Eye (tissue), 1 donor: ENCODE results near the gene FBXW5.

Experiments used
- DNase-seq: peaks from one replicate; pipeline ENCODE4 v3.0.0-alpha.2; 2015

Gene FBXW5

DNA sequence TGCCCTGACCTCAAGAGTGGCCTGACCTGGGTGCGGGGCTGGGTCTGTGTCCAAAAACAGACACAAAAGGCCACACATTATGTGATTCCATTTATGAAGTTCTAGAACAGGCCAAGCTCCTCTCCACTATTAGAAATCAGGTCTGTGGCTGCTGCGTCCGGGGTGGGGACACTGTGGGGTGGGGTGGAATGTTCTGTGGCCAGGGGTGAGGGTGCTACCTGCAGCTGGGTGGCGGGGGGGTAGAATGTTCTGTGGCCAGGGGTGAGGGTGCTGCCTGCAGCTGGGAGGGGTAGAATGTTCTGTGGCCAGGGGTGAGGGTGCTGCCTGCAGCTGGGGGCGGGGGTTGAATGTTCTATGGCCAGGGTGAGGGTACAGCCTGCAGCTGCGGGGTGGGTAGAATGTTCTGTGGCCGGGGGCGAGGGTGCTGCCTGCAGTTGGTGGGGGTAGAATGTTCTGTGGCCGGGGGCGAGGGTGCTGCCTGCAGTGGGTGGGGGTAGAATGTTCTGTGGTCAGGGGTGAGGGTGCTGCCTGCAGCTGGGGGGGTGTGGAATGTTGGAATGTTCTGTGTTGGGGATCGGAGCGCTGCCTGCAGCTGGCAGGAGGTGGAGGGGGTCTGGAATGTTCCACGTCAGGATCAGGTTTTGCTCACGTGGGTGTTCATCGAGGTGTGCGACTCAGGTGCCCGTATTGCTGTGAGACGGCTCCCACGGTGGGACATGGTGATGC, 15.8 kb upstream of the FBXW5 start:
- no peak for DNase-seq

DNA sequence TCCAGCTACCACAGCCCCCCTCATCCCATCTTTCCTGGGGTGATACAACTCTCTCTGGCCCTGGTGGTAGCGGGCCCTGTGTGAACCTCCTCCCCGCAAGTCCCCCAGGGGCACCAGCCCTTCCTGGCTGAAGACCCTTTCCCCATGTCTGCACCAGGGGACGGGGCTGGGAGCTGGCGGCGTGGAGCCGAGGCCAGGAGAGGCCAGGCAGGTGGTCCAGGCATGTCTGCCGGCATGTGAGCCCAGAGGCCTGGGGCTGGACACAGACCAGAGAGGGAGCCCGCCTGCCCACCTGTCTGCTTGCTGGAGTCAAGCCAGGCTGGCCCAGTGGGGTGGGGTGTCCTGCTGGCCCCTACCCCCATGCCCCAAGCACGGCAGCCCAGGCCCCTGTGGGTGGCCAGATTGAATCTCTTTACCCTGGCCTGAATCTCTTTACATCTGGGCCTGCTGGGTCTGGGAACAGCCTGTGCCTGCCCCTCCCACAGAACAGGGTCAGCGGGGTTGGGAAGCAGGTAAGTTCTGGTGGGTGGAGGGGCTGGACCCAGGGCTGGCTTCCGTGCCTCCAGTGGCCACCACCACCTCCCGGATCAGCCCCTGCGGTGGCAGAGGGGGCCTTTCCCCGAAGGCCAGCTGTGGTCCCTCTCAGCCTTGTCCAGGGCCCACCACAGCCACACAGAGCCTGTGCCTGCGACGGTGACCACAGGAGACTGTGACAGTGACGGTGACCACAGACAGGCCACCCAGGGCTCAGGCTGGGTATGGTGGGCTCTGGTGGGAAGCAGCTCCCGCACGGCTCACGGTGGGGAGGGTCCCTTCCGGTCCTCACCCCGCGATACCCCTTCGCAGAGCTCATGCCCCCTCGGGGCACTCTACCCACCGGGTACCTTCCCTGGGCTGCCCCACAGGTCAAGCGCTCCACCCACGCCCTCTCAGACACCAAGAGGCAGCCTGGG, 14.6 kb upstream of the FBXW5 start:
- no peak for DNase-seq

DNA sequence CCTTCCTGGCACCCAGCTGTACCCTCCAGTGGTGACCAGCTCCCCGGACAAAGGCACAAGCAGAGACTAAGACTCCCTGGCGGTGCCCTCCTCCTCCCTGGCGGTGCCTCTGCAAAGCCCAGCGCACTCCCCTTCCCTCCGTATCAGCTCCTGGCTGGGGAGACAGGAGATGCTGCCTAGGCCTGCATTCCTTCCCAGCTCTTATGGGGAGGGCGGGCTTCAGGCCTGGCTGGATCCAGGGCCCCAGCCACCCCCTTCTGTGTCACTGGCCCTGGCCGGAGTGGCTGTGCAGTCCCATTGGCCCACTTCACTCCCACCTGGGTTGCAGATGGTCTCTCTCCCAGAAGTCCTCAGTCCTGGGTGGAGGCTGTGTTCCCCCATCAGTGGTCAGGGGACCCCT, 13.9 kb upstream of the FBXW5 start:
- DNase-seq, result no peak

DNA sequence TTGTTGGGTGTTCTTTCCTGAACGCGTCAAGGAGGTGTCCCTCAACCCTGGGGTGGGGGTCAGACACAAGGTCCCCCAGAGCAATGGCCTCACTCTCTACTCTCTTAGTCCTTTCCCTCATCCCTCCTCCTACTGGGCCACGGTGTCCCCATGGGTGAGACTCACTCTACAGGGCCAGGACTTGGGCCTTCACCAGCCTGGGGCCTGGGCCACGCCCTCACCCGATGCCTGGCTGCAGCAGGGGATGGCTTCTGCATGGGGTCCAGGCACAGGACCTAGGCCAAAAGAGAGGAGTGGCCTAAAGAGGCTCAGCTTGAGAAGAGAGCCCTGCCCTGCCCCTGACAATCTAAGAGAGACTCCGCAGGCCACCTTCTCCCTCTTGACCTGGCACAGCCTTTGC, 13.4 kb upstream of the FBXW5 start:
- no peak for DNase-seq

DNA sequence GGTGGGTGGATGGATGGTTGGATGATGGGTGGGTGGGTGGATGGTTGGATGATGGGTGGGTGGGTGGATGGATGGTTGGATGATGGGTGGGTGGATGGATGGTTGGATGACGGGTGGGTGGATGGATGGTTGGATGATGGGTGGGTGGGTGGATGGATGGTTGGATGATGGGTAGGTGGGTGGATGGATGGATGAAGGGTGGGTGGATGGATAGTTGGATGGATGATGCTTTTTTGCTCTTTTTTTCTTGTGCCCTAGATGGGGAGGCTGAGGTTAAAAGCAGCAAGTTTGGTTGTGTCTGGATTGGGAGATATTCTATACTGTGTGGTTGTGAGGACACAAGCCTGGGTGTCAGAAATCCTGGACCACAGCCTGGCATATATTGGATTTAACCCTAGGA, 12.9 kb upstream of the FBXW5 start:
- no peak for DNase-seq

DNA sequence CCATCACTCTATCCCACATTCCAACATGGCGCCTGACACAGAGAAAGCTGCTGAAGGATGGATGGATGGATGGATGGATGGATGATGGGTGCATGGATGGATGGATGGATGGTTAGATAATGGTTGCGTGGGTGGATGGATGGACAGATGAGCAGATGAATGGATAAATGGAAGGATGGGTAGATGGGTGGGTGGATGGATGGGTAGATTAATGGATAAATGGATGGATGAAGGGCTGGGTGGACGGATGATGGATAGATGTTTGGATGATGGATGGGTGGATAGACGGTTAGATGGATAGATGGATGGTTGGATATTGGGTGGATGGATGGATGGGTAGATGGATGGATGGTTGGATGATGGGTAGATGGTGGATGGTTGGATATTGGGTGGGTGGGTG, 12.1 kb upstream of the FBXW5 start:
- no peak for DNase-seq

DNA sequence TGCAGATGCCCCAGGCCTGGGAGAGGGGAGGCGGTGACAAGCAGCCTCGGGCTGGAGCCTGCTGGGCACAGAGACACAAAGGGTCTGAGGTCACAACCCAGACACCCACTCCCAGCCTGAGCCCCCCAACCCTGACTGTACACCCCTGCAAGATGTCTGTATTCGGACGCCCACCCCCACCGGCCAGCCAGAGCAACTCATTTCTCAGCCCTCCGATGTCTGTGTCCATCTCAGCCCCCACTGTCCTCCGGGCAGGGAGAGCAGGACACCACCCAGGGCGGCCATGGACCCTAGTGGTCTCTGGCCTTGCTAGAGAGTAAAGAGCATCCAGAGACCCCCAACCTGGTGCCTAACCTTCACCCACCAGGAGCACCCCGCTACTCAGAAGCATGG, 11.4 kb upstream of the FBXW5 start:
- DNase-seq, result no peak

DNA sequence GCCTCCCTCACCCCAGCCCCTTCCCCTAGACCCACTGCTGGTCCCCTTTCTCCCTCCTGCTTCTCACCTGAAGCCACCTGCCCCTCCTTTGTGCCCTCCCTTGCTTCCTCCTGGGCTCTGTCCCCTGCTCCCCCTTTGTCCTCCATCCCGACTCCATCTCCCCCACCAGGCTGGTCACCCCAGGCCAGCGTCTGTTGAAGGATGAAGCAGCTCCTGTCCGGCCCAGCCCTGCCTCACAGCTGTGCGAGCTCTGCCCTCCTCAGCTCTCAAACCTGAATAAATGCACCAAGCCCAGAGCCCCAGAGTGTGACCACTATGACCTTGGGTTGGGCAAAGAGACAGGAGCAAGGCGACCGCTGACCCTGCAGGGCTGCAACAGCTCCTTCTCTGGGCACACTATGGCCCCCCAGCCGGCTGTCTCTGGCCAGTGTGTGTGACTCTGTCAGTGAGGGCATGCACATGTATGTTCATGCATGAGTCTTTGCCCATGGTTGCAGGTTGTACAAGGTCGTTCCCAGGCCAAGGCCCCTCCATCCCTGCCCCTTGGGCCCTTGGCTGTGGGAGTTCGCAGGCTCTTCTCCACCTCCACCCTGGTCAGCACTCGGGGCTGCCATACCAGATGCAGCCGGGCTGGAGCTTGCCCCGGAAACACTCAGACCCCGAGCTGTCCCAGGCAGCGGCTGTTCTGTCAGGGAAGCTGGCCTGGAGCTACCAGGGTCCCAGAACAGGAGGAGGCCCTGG, 10.8 kb upstream of the FBXW5 start:
- no peak for DNase-seq

DNA sequence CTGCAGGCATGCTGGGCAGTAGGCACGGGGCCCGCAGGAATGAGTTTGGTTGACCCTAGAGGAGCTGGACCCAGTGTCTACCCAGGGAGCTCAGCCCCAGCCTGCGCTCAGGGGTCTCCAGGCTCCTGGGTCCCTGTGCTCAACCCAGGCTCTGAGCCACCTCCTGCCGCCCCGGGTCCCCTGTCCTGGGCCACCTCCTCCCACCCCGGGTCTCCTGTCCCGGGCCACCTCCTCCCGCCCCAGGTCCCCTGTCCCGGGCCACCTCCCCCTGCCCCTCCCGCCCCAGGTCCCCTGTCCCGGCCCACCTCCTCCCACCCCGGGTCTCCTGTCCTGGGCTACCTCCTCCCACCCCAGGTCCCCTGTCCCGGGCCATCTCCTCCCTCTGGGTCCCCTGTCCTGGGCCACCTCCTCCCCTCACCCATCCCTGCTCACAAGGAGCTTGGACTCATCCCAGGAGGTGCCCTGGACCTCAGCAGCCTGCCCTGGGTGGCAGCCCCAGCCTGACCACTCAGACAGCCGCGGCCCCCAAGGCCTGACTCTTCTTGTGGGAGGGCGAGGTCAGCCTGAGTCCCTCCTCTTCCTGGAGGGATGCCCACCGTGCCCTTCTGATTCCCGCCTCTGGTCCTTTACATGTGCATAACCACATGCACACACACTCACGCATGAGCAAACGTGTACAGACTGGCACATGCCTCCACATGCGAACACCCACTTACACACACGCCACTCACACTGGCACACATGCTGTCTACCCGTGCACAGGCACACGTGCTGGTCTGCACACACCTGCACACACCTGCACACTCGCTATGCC, 9.9 kb upstream of the FBXW5 start:
- DNase-seq, result no peak

DNA sequence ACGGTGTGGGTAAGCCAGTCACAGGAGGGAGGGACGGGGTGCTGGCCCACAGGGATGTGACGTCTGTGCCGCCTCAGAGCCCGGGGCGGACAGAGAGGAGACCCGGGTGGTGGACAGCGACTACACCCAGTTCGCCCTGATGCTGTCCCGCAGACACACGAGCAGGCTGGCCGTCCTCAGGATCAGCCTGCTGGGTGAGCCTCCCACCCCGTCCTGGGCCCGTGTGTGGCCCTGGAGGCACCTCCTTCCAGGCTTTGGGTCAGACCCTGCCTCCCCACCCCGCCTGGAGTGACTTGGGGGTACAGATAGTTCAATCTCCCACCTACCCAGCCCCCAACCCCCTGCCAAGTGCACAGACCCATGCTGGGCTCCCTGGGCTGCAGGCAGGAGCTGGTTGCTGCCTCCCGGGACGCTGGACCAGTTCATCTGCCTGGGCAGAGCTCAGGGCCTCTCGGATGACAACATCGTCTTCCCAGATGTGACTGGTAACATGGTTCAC, 9.3 kb upstream of the FBXW5 start:
- no peak for DNase-seq

DNA sequence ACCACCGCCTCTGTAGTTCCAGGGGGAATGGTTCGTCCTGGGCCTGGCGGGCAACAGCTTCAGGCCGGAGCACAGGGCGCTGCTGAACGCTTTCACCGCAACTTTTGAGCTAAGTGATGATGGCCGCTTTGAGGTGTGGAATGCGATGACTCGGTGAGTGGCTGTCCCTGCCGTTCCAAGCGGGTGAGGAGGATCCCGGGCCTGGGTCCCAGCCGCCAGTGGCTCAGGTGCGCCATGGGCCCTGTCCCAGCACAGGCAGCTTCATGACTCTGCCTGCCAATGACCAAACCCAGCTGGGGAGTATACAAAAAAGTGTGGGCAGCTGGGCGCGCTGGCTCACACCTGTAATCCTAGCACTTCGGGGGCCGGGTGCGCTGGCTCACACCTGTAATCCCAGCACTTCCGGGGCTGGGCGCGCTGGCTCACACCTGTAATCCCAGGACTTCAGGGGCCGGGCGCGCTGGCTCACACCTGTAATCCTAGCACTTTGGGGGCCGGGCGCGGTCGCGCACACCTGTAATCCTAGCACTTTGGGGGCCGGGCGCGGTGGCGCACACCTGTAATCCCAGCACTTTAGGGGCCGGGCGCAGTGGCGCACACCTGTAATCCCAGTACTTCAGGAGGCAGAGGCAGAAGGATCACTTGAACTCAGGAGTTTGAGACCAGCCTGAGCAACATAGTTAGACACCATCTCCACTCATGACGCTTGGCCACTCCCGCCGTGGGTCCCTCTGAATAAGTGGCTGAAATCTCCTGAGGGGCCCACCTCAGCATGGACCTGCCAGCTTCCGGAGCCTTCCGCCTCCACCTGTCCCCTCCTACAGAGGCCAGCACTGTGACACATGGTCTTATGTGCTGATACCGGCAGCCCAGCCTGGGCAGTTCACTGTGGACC, 8.6 kb upstream of the FBXW5 start:
- no peak for DNase-seq

DNA sequence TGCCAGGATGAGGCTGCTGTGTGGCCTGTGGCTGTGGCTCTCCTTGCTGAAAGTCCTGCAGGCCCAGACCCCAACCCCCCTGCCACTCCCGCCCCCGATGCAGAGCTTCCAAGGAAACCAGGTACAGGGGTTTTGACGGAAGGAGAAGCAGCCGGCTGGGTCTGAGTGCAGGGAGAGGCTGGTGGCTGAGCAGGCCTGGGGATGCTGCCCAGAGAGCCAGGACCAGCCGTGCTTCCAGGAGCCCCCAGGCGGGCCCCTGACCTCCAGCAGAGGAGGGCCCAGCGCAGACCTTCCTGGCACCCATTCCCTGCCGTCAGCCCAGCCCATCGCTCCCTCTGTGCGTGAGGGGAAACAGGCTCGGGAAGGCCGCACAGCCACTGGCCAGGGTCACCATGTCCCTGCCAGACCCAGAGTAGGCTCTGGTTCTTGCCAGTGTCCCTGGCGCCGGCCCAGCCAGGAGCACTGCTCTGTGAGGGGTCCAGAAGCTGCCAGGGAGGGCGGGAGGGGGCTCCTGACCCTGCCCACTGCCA, 7.8 kb upstream of the FBXW5 start:
- no peak for DNase-seq

DNA sequence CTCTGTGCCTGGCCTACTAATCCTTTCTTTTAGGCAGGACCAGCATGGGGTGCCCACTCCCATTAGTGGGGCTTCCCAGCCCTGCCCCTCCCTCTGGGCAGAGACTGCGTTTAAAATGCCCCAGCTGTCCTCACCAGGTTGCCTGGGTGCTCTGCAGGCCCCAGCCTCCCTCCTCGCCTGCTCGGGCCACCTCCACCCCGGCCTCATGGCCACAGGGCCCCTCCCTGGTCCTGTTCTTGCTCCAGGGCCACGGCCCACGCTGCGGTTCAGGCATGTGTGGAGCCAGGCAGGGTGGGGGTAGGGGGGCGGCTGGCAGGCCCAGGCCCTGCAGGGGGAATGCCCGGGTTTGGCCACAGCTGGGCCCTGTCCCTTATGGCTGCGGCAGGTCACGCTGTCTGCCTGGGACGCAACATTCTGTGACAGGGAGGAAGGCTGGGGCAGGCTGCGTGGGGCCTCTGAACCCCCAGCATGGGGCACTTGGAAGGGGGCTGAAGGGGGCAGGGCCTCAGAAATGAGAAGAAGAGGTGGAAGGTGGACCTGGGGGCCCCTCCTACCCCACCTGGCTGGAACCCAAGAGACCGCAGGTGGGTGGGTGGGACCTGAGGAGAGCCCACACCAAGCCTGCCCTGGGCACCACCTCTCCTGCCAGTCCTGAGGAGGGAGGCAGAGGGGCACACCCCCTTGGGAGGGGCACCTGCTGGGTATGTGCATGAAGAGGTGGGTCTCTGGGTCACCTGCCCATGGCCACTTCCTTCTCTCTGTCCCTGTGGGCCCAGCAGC, 7.2 kb upstream of the FBXW5 start, which contains the start of gene LCN12:
TSS of gene LCN12 (plus strand) at position 733 of the 780 bp plus-strand sequence. CDS start 55 bp downstream, outside the sequence.
- no peak for DNase-seq

DNA sequence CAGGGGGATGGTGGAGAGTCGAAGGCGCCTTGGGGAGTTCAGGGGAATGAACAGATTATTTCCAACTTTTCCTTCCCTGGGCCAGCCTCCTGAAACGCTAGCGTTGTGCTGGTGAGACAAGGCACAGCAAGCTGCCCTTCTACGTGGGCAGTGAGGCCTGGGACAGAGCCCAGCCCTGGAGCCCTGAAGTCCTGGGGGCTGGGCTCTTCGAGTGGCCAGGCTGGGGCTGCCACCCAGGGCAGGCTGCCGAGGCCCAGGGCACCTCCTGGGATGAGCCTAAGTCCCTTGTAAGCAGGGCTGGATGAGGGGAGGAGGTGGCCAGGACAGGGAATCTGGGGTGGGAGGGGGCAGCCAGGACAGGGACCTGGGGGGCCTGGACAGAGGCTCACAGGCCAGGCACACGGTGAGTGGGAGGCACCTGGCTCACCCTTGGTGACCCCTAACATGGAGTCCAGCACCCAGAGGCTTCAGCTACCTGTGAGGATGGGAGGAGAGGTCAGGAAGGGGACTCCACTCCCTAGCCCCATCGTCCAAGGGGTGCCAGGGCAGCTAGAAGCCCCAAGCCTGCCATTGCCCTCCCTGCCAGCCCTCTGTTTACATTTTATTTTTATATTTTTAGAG, 6.2 kb upstream of the FBXW5 start:
- DNase-seq, result no peak

DNA sequence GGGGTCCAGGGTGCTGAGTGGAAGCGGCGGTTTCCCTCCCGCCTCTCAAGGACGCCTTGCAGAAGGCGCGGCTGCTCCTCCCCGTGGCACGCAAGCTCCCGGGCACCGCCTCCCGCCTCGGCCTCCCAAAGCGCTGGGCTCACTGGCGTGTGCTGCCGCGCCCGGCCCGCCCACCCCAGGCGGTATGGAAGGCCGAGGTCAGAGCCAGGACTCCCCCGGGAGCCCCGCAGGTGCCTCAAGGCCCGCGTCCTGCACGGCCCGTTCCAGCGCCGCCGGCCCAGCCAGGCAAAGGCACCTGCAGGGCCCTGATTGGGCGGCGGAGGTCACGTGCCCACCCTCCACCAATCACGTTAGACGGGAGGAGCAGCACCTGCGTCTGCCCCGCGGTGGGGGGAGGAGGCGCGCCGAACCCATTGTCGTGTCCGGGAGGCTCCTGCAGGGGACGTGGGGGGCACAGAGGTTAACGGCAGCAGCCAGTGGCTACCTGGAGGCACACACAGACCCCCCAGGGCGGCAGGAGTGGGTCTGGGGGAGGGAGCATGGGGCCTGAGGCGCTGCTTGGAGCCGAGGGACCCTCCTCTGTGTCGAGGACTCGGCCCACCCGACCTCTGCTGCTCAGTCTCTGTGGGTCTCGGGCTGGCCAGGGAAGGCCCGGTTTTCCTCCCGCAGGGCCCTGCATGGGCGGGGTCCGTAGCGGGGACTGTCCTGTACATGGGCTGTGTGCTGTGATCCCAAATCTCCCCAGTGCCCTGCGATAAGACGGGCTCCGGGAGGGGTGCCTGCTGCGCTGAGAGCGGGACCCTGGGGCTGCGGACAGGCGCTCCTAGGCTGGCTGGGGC, 5.5 kb upstream of the FBXW5 start:
- peak; percentile 98 for DNase-seq

DNA sequence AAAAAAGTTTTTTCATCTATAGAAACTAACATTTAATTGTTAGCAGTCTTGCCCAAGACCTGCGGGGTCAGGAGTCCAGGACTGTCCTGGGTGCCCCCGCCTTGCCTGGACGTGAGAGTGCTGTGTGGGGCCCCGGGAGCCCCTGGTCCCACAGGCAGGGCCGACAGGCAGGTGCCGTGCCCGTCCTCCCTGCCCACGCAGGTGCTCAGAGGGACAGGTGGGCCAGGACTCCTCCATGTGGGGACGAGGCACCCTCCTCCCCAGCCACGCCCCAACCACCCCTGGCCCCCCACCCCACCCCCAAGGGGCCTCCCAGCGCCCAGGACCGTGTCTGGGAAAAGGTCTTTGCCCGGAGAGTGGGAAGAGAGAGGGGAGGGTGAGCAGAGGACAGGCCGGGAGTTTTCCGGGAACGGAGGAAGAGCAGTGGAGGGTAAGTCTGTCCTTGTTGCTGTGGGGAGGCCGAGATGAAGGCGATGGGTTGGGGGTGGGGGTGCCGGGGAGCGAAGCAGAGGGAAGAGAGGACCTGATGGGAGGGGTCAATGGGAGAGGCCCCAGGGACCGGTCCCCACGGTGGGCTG, 4.8 kb upstream of the FBXW5 start:
- DNase-seq, result no peak

DNA sequence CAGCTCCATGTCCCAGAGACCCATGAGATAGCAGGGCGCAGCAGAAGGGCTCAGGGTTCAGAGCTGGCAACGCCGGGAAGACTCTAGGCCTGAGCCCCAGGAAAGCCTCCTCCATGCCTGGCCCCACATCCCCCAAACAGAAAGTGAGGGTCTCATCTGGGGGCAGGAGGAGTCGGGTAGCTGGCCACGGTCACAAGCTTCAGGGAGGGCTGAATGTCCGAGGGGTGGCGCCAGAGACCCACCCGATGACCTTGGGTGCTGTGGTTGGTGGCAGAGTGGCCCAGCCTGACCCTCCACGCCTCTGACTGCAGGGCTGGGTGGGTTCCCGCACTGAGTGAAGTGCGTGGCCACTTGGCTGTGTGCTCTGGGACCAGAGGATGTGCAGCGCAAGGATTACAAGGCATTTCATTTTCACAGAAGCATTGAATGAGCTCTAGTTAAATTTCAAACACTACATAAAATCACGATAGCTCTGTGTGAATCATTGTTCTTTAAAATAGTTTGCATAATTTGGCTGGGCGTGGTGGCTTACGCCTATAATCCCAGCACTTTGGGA, 3.5 kb upstream of the FBXW5 start:
- peak; percentile 76 for DNase-seq
